ENCODE measurements around the gene DIP2C. TPM values are rescaled to one million over a fixed set of nuclear protein-coding genes. Genes with fewer than 3 reads are reported as not detected.

Gene DIP2C
- total RNA-seq, 1 donor from 2014 or later, result 1.6 TPM

DNA sequence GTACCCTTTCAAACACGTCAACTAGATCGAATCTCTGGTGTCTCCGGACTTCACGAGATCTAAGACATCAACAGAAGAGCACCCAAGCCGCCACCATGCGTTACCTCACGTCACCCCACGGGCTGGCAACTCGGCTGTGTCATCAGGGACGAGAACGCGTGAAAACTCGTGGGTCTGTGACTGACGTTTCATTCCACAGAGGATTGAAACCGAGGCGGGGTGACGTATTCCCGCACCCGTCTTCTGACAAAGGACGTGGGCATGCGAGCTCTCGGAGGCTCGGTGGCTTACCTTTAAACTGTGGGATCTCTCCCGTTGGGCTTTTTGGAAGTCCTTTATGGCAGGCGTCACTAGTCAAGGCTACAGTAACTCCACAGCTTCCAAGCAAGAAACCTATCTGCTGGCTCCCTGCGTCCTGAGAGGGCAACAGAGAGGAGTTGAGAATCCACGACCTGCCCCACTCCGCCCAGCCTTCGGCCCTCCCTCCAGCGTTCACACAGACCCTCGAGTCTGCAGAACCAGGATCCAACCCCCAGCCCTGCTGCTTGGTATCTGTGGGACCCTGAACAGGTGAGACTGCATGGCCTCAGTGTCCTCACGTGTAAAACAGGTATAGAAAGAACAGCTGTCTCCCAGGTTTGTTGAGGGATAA is 298.9 kb downstream of the DIP2C start:
- H3K27me3 Mint-ChIP-seq (ENCODE audit: insufficient read depth), result peaks cover 2% of the 10 kb centered on the region
- no peak overlapping the region for H3K27ac Mint-ChIP-seq
- no peaks in the 10 kb centered on the region for H3K36me3 Mint-ChIP-seq (ENCODE audit: low read depth)
- intact Hi-C loops (cut with micrococcal nuclease), result no loop called here
- no peaks in the 10 kb centered on the region for H3K9me3 Mint-ChIP-seq
- H3K4me3 Mint-ChIP-seq, result no peak overlapping the region
- H3K4me1 Mint-ChIP-seq (ENCODE audit: low read depth), result no peaks in the 10 kb centered on the region
- no peak for DNase-seq (ENCODE audit: low spot score)

- H3K4me3 Mint-ChIP-seq, result no peak overlapping the region
- H3K27me3 Mint-ChIP-seq (ENCODE audit: insufficient read depth), result peaks cover 2% of the 10 kb centered on the region
- no peaks in the 10 kb centered on the region for H3K9me3 Mint-ChIP-seq
- no peaks in the 10 kb centered on the region for H3K36me3 Mint-ChIP-seq (ENCODE audit: low read depth)
- no peak overlapping the region for H3K27ac Mint-ChIP-seq
- H3K4me1 Mint-ChIP-seq (ENCODE audit: low read depth), result no peaks in the 10 kb centered on the region
- intact Hi-C loops (cut with micrococcal nuclease), result no loop called here
- no peak for DNase-seq (ENCODE audit: low spot score)
Measured at GRCh38 chr10:389836-390448, 299.5 kb downstream of the DIP2C start.

GRCh38 chr10:389261-389790 is 300.1 kb downstream of the DIP2C start:
- Mint-ChIP-seq H3K9me3 (no peaks in the 10 kb centered on the region), H3K27me3 (ENCODE audit: insufficient read depth) (peaks cover 2% of the 10 kb centered on the region), H3K27ac (no peak overlapping the region), H3K36me3 (ENCODE audit: low read depth) (no peaks in the 10 kb centered on the region), H3K4me1 (ENCODE audit: low read depth) (no peaks in the 10 kb centered on the region), H3K4me3 (no peak overlapping the region)
- intact Hi-C loops (cut with micrococcal nuclease), result no loop called here
- no peak for DNase-seq (ENCODE audit: low spot score)

DNA sequence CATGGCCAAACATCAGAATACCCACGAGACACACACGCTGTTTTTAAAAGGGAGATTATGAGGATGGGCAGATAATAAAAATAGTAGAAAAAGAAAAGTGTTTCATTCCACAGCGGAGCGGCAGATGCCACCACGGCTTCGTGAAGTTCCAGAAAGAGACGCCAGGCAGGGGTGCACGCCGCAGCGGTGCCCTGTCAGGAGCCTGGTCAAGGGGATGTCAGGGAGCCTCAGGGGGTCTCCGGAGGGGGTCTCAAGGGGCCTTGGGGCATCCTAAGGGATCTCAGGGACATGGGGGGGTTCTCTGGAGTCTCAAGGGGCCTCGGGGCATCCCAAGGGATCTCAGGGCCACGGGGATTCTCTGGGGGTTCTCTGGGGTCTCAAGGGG is 300.8 kb downstream of the DIP2C start:
- H3K4me1 Mint-ChIP-seq (ENCODE audit: low read depth), result no peaks in the 10 kb centered on the region
- no peaks in the 10 kb centered on the region for H3K27me3 Mint-ChIP-seq (ENCODE audit: insufficient read depth)
- no peaks in the 10 kb centered on the region for H3K36me3 Mint-ChIP-seq (ENCODE audit: low read depth)
- H3K9me3 Mint-ChIP-seq, result no peaks in the 10 kb centered on the region
- no peak overlapping the region for H3K27ac Mint-ChIP-seq
- DNase-seq (ENCODE audit: low spot score), result no peak
- no peak overlapping the region for H3K4me3 Mint-ChIP-seq
- intact Hi-C loops (cut with micrococcal nuclease), result no loop called here

- Mint-ChIP-seq H3K36me3 (ENCODE audit: low read depth) (no peaks in the 10 kb centered on the region), H3K4me1 (ENCODE audit: low read depth) (no peaks in the 10 kb centered on the region), H3K9me3 (no peaks in the 10 kb centered on the region), H3K4me3 (no peak overlapping the region), H3K27ac (no peak overlapping the region), H3K27me3 (ENCODE audit: insufficient read depth) (no peaks in the 10 kb centered on the region)
- intact Hi-C loops (cut with micrococcal nuclease), result no loop called here
- no peak for DNase-seq (ENCODE audit: low spot score)
Measured at GRCh38 chr10:387909-388660, 301.4 kb downstream of the DIP2C start.

- no peaks in the 10 kb centered on the region for H3K27me3 Mint-ChIP-seq (ENCODE audit: insufficient read depth)
- H3K4me3 Mint-ChIP-seq, result no peak overlapping the region
- H3K4me1 Mint-ChIP-seq (ENCODE audit: low read depth), result no peaks in the 10 kb centered on the region
- no peak for DNase-seq (ENCODE audit: low spot score)
- H3K36me3 Mint-ChIP-seq (ENCODE audit: low read depth), result no peaks in the 10 kb centered on the region
- no peaks in the 10 kb centered on the region for H3K9me3 Mint-ChIP-seq
- no peak overlapping the region for H3K27ac Mint-ChIP-seq
- intact Hi-C loops (cut with micrococcal nuclease), result no loop called here
Measured at GRCh38 chr10:387593-387891, 301.9 kb downstream of the DIP2C start.

DNA sequence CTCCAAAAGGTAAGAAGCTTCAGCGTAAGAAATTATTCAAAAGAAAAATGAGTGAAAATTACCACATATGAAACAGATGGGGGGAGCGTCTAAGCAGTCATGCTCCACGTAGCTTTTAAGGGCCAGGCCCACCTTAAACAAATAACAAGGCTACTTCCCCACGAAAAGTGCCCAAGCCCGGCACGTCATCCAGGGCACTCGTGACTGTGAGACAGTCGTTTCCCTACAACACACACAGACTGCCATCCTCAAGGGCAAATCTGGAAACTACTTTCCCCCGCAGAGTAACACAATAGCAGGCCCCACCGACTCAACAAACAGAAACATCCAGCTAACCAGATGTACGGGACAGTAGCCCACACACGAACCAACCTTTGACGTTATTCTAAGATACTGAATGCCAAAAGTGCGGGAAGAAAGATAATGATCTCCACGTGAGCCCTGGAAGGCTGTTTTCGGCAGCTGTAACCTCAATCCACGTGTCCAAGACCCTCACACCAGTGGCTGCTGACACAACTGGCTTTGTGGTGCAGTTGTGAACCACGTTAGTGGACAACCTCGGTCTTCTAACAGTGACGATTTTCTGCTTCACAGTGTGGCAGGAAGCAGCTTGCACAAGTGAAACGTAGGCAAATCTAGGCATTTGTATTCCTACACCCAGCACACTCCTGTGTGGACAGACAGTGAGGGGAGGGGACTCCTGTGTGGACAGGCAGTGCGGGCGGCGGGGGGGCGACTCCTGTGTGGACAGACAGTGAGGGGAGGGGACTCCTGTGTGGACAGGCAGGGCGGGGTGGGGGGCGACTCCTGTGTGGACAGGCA is 302.5 kb downstream of the DIP2C start:
- Mint-ChIP-seq H3K27me3 (ENCODE audit: insufficient read depth) (no peaks in the 10 kb centered on the region), H3K9me3 (no peaks in the 10 kb centered on the region), H3K27ac (no peak overlapping the region), H3K36me3 (ENCODE audit: low read depth) (no peaks in the 10 kb centered on the region), H3K4me1 (ENCODE audit: low read depth) (peaks cover 4% of the 10 kb centered on the region), H3K4me3 (no peak overlapping the region)
- DNase-seq (ENCODE audit: low spot score), result no peak
- intact Hi-C loops (cut with micrococcal nuclease), result no loop called here

- H3K27me3 Mint-ChIP-seq (ENCODE audit: insufficient read depth), result no peaks in the 10 kb centered on the region
- no peaks in the 10 kb centered on the region for H3K9me3 Mint-ChIP-seq
Measured at GRCh38 chr10:385571-386300, 303.7 kb downstream of the DIP2C start.

GRCh38 chr10:384538-385305 is 304.7 kb downstream of the DIP2C start:
- Mint-ChIP-seq H3K4me1 (ENCODE audit: low read depth) (peaks cover 10% of the 10 kb centered on the region), H3K27ac (no peak overlapping the region), H3K4me3 (no peak overlapping the region), H3K27me3 (ENCODE audit: insufficient read depth) (no peaks in the 10 kb centered on the region), H3K36me3 (ENCODE audit: low read depth) (no peaks in the 10 kb centered on the region), H3K9me3 (no peaks in the 10 kb centered on the region)
- intact Hi-C loops (cut with micrococcal nuclease), result no loop called here
- DNase-seq (ENCODE audit: low spot score), result no peak

More at GRCh38 chr10:385571-386300, 303.7 kb downstream of the DIP2C start:
- H3K4me1 Mint-ChIP-seq (ENCODE audit: low read depth), result peaks cover 10% of the 10 kb centered on the region
- DNase-seq (ENCODE audit: low spot score), result no peak
- intact Hi-C loops (cut with micrococcal nuclease), result no loop called here
- H3K4me3 Mint-ChIP-seq, result no peak overlapping the region
- H3K36me3 Mint-ChIP-seq (ENCODE audit: low read depth), result no peaks in the 10 kb centered on the region
- H3K27ac Mint-ChIP-seq, result no peak overlapping the region

DNA sequence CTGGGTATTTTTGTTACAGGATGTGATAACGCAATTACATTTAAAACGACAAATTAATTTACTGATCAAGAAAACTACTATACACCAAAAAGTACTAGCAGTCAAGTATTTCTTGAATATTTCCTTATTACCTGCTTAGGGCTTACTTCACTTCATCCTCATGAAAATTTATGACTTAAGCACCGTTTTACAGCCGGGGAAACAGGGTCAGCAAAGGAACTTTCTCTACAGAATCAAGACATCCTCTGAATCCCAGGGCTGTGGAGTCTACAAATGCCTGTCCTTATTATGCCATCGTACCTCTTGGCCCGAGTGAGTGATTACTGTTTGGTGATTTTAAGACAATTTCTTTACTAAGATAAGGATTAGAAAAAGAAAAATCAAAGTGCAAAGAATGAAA is 305.9 kb downstream of the DIP2C start:
- Mint-ChIP-seq H3K27me3 (ENCODE audit: insufficient read depth) (no peaks in the 10 kb centered on the region), H3K36me3 (ENCODE audit: low read depth) (no peaks in the 10 kb centered on the region), H3K9me3 (no peaks in the 10 kb centered on the region), H3K4me3 (no peak overlapping the region), H3K27ac (no peak overlapping the region), H3K4me1 (ENCODE audit: low read depth) (peaks cover 10% of the 10 kb centered on the region)
- intact Hi-C loops (cut with micrococcal nuclease), result no loop called here
- DNase-seq (ENCODE audit: low spot score), result no peak

DNA sequence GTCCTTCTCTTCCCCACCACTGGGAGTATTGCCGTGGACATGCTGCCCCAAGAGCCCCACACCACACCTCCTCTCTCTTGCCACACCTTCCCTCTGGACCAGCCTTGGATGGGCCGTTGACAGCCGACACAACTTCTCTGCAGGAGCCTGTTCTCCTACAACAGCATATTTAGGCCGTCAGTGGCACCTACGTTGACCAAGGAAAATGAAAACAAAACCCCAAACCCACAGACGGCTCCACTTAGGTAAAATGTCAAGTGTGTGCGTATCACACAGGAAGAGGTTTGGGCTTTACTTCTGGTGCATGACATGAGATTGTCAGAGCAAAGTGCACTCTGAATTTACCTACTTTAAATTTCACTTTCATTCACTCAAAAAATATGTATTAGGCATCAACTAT is 307.7 kb downstream of the DIP2C start:
- peaks cover 3% of the 10 kb centered on the region for H3K36me3 Mint-ChIP-seq (ENCODE audit: low read depth)
- peaks cover 8% of the 10 kb centered on the region for H3K9me3 Mint-ChIP-seq
- intact Hi-C loops (cut with micrococcal nuclease), result no loop called here
- H3K27ac Mint-ChIP-seq, result no peak overlapping the region
- no peak for DNase-seq (ENCODE audit: low spot score)
- peaks cover 10% of the 10 kb centered on the region for H3K4me1 Mint-ChIP-seq (ENCODE audit: low read depth)
- H3K4me3 Mint-ChIP-seq, result no peak overlapping the region
- H3K27me3 Mint-ChIP-seq (ENCODE audit: insufficient read depth), result peaks cover 5% of the 10 kb centered on the region

DNA sequence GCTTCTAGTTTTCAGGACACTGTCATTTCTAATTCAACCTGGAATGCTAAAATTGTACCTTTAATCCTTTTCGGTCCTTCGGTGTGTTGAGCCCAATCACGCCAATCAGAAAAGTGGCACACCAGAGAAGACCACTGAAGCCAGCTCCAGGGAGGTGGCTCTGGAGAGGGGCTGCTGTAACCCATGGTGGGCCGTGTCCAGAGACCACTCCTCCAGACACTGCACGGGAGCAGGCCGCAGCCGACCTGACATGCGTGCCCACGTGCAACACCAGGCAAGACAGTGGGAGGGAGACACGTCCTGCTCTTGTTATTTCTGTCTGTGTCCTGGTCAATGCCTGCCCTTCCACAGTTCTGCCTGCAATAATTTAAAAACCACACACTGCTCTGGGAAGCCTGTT is 308.1 kb downstream of the DIP2C start:
- peaks cover 10% of the 10 kb centered on the region for H3K4me1 Mint-ChIP-seq (ENCODE audit: low read depth)
- no peak for DNase-seq (ENCODE audit: low spot score)
- H3K9me3 Mint-ChIP-seq, result peaks cover 8% of the 10 kb centered on the region
- no peak overlapping the region for H3K4me3 Mint-ChIP-seq
- peaks cover 5% of the 10 kb centered on the region for H3K27me3 Mint-ChIP-seq (ENCODE audit: insufficient read depth)
- H3K36me3 Mint-ChIP-seq (ENCODE audit: low read depth), result peaks cover 3% of the 10 kb centered on the region
- no peak overlapping the region for H3K27ac Mint-ChIP-seq
- intact Hi-C loops (cut with micrococcal nuclease), result no loop called here
